Smooth muscle cell of the brain vasculature (primary cell): ENCODE data around the gene IL22RA1.

Experiments used
- DNase-seq: peaks from one replicate; pipeline ENCODE4 v3.0.0-alpha.2; 2012; ENCODE audit warnings: low read depth, low spot score

The IL22RA1 gene

DNA sequence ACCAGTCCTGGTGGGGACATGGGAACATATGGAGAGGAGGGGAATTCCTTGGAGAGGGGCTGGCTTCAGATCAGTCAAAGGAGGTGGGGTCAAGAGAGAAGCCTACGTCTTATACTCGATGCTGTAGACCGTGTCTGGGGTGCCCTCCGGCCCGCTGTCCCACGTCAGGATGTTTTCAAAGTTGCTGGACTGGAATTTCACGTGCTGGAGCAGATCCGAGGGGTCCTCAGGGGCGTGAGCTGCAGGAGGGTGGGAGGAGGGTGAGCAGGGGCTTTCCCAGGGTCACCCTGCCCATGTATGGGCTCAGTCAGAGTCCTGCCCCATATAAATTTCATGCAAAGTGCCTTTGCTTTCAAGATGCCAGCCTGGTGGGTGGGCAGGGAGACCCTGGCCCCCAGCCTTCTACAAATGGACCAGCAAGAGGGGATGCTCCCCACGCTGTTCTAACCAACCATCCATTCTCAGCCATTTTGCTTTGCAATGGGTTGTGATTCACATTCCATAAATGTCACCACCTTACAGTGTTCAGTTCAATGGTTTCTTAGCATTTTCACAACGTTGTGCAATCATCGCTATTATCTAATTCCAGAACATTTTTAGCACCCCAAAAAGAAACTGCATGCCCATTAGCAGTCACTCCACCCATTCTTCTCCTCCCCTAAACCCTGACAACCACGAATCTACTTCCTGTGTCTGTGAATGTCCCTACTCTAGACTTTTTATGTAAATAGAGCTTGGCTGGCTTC is 4.3 kb downstream of the IL22RA1 start:
- DNase-seq, result no peak

GRCh38 chr1:24136956-24137539 is 5.9 kb downstream of the IL22RA1 start:
- DNase-seq, result no peak

GRCh38 chr1:24134376-24134775 is 8.6 kb downstream of the IL22RA1 start:
- no peak for DNase-seq

- DNase-seq, result no peak
Observed at GRCh38 chr1:24133819-24134218, 9.1 kb downstream of the IL22RA1 start.

DNA sequence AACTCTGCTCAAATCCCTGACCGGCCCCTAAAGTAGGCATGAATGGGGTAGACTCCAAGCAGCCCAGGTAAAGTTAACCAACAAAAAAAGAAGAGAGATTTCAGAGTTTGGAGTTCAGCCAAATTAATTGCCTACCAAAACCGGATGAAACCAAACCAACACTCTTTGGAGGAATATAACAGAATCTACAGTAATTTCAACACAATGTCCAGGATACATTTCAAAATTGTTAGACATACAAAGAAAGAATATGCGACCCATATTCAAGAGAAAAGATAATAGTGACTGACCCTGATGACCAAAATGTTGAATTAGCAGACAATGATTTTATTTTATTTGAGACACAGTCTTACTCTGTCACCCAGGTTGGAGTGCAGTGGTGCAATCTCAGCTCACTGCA is 12.6 kb downstream of the IL22RA1 start:
- no peak for DNase-seq

GRCh38 chr1:24127801-24128363 is 15.1 kb downstream of the IL22RA1 start:
- DNase-seq, result no peak

- DNase-seq, result no peak
Observed at GRCh38 chr1:24127134-24127800, 15.7 kb downstream of the IL22RA1 start.

- DNase-seq, result no peak
Observed at GRCh38 chr1:24126672-24127023, 16.3 kb downstream of the IL22RA1 start.

GRCh38 chr1:24126018-24126671 is 16.8 kb downstream of the IL22RA1 start:
- no peak for DNase-seq

DNA sequence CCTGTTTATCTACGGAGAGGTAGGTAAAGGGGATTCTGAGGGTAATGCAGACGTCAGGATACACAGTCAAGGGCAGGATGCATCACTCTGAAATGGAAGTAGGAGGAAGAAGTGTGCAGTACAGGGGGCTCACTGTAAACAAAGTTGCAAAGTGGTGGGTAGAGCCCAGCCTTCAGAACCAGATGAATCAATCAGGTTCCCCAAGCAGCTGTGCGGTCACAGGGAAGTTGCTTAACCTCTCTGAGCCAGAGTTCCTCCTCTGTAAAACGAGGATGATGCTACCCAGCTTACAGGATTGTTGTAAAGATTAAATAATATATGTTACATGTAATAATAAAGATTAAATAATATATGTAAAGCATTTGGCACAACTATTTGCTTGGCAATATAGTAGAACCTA is 17.5 kb downstream of the IL22RA1 start:
- DNase-seq, result no peak

DNA sequence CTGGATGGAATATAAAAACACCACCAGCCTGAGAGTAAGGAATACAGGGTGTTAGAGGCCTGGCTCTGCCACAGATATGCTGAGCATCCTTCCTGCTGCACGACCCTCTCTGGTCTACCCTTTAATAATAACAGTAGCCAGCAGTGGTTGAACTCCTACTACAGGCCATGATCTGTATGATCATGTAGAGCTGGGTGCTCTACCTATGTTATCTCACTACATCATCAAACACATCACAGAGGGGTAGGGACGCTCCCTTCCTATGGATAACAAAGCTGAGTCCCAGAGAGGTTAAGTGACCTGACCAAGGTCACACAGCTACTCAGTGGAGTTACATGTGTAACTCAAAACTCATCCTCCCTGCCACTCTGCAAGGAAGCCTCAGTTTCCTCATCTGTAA is 18.0 kb downstream of the IL22RA1 start:
- DNase-seq, result no peak

- no peak for DNase-seq
Observed at GRCh38 chr1:24123611-24124010, 19.3 kb downstream of the IL22RA1 start.

DNA sequence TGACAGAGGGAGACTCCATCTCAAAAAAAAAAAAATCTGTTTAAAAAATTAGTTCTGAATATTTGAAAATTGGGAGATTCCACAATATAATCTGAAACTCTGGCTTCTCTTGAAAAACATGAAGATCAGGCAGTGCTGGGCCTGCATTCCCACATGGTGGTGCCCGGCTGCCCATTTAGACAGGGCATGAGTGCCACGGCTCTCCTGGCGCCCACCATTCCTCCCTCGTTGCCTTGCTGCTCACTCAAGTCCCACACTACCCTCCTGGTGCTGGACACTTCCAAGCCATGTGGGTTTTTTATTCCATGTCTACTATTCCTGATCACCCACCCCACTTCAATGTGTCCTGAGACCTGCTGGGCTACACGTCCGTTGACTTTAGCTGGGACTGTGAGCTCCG is 20.2 kb downstream of the IL22RA1 start:
- DNase-seq, result no peak

DNA sequence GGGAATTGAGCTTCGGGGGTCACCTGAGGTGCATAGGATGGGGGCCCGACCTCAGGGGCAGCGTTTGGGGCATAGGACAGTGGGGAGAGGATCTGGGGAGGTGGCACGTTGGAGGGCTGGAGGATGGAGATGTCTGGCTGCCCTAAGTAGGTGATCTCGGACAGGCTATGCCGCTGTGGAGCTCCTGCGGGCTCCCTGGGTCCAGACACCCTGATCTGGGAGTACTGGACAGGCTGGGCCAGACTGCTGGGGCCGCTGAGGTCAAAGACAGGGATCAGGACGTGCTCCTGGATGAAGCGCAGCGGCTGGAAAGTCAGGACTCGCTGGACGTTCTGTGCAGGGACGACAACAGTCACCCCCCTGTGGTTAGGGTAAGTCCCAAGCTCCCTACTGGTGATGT is 21.5 kb downstream of the IL22RA1 start:
- DNase-seq, result no peak

- DNase-seq, result no peak
Observed at GRCh38 chr1:24120965-24121364, 22.0 kb downstream of the IL22RA1 start.

- no peak for DNase-seq
Observed at GRCh38 chr1:24119859-24120756, 22.8 kb downstream of the IL22RA1 start.

DNA sequence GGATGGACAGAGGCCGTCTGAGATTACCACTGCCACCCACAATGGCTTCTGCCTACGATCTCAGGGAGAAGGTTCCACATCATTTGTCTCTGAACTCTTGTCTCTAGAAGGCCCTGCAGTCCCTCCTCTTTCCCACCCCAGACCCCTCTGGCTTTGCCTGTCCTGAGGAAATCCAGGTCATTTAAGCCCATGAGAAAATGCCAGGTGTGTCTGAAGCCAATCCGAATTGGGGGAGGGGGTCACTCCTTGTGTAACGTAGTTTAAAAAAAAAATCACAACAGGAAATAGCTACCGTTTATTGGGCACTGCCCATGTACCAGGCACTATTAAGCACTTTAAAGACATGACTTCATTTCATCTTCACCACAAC is 23.5 kb downstream of the IL22RA1 start:
- no peak for DNase-seq

DNA sequence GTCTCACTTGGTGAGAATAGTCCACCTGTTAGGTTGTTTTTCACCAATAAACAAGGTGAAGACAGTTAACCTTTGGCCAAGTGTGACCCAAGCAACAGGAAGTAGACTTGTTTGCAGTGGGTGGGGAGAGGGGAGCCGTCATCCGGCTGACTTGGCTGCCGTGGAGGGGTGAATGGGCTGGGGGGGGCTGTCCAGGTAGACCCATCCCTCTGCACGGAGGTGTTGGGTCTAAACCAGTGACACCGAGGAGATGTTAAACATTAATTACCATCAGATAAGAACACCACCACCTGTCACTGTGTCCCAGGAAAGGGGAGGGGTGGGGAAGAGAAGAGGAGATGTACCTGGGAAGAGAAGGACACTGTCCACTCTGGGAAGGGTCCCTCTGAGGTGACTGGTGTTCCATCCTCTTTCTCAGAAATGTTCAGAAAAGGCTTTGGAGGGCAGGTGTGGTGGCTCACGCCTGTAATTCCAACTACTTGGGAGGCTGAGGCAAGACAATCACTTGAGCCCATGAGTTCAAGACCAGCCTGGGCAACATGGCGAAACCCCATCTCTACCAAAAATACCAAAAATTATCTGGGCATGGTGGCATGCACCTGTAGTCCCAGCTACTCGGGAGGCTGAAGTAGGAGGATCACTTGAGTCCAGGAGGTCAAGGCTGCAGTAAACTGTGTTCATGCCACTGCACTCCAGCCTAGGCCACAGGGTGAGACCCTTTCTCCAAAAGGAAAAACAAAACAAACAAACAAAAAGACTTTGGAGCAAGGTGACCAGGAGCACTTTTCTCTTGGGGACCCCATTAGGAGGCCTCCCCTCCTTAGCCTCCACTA is 24.3 kb downstream of the IL22RA1 start:
- DNase-seq, result no peak

GRCh38 chr1:24117722-24118409 is 25.1 kb downstream of the IL22RA1 start:
- no peak for DNase-seq

GRCh38 chr1:24117132-24117531 is 25.8 kb downstream of the IL22RA1 start:
- no peak for DNase-seq
